B cell (primary cell): ENCODE data around the gene ZBTB32.

Source experiments
- EZH2 ChIP-seq: IDR thresholded peaks from 2 replicates; pipeline ENCODE4 v1.6.1; 2012; ENCODE audit warnings: borderline replicate concordance, low read depth, mild to moderate bottlenecking, moderate library complexity, low read length; ENCODE audit not compliant: insufficient read depth, poor library complexity, severe bottlenecking
- TF ChIP-seq, protein P1 (sequence below): fragments of 200-600 bp; IDR thresholded peaks from one replicate; pipeline ENCODE4 v1.8.0; 2022; ENCODE audit warnings: antibody characterized with exemption, mild to moderate bottlenecking

- TF ChIP-seq, protein P1, sequence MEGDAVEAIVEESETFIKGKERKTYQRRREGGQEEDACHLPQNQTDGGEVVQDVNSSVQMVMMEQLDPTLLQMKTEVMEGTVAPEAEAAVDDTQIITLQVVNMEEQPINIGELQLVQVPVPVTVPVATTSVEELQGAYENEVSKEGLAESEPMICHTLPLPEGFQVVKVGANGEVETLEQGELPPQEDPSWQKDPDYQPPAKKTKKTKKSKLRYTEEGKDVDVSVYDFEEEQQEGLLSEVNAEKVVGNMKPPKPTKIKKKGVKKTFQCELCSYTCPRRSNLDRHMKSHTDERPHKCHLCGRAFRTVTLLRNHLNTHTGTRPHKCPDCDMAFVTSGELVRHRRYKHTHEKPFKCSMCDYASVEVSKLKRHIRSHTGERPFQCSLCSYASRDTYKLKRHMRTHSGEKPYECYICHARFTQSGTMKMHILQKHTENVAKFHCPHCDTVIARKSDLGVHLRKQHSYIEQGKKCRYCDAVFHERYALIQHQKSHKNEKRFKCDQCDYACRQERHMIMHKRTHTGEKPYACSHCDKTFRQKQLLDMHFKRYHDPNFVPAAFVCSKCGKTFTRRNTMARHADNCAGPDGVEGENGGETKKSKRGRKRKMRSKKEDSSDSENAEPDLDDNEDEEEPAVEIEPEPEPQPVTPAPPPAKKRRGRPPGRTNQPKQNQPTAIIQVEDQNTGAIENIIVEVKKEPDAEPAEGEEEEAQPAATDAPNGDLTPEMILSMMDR, result no peak
- TF ChIP-seq EZH2, result no peak
Measured at GRCh38 chr19:35739275-35740107, 35.1 kb downstream of the ZBTB32 start.
